Esophagus muscularis mucosa (tissue), 4 donors: ENCODE results near the gene KANSL1. TPM values are rescaled to one million over a fixed set of nuclear protein-coding genes. Genes with fewer than 3 reads are reported as not detected.

Experiments
- DNase-seq: peaks from one replicate; pipeline ENCODE4 v3.0.0-alpha.2; 2017; ENCODE audit errors: extremely low spot score
- H3K27ac ChIP-seq, 4 donors: fragments of 200-600 bp; sonication (generic); replicated peaks in 1 of 4; 1 replicate in 3 of 4; 2 replicates in 1 of 4; pipeline ENCODE4 v1.5.1; 2016 to 2019; ENCODE audit warnings: mild to moderate bottlenecking in 1 of 4
- H3K27me3 ChIP-seq, 4 donors: fragments of 200-600 bp; sonication (generic); one replicate each; pipeline versions ENCODE4 v1.5.1 to v1.6.0; 2016 to 2019
- H3K36me3 ChIP-seq, 4 donors: fragments of 200-600 bp; sonication (generic); one replicate each; pipeline ENCODE4 v1.5.1; 2016 to 2019
- H3K4me1 ChIP-seq, 4 donors: fragments of 200-600 bp; sonication (generic); one replicate each; pipeline ENCODE4 v1.5.1; 2016 to 2019
- H3K4me3 ChIP-seq, 4 donors: fragments of 200-600 bp; sonication (generic); 1 replicate in 2 of 4; 2 replicates in 2 of 4; pipeline ENCODE4 v1.5.1; 2016 to 2019; ENCODE audit warnings: mild to moderate bottlenecking in 4 of 4, moderate library complexity in 1 of 4
- H3K9me3 ChIP-seq, 4 donors: fragments of 200-600 bp; sonication (generic); 1 replicate in 3 of 4; 2 replicates in 1 of 4; pipeline ENCODE4 v1.5.1; 2016 to 2019
- EP300 ChIP-seq: sonication (generic); formaldehyde crosslinking; IDR thresholded peaks from one replicate; pipeline ENCODE4 v1.6.1; 2017; ENCODE audit warnings: antibody characterized with exemption
- POLR2A ChIP-seq: fragments of 450-650 bp; IDR thresholded peaks from one replicate; pipeline ENCODE4 v1.6.1; 2017; ENCODE audit warnings: antibody characterized with exemption, moderate library complexity, mild to moderate bottlenecking, low read depth
- POLR2AphosphoS5 ChIP-seq, 2 donors: sonication (generic); formaldehyde crosslinking; IDR thresholded peaks; one replicate each; pipeline ENCODE4 v1.6.1; 2017; ENCODE audit warnings: antibody characterized with exemption in 2 of 2
- WGBS: methylation state at CpG from one replicate; pipeline ENCODE4 v1.1.5; 2018; 5-methylcytosine and 5-hydroxymethylcytosine counted together
- intact Hi-C: fragments of 100-400 bp; cut with DNase I; formaldehyde crosslinking; loops from one replicate; pipeline ENCODE4 v1.15.1; 2023
- total RNA-seq, 4 donors: library from RNA; depleted of rRNA; stranded (reverse); fragments of >200 nt; gene quantifications; one replicate each; pipeline versions ENCODE4 v1.1.0 to v1.2.1, GENCODE V29; 2016
- TF ChIP-seq, protein P1 (sequence below), 3 experiments: fragments of 200-600 bp in 2 of 3; fragments of 450-650 bp in 1 of 3; sonication (generic) in 2 of 3; IDR thresholded peaks; one replicate each; pipeline ENCODE4 v1.5.1; 2017 to 2019; ENCODE audit warnings: antibody characterized with exemption in 3 of 3, mild to moderate bottlenecking in 2 of 3, moderate library complexity in 1 of 3

Gene KANSL1
- total RNA-seq, 4 donors from 2014 or later = 55.0 to 124 (median 70.0) TPM

DNA sequence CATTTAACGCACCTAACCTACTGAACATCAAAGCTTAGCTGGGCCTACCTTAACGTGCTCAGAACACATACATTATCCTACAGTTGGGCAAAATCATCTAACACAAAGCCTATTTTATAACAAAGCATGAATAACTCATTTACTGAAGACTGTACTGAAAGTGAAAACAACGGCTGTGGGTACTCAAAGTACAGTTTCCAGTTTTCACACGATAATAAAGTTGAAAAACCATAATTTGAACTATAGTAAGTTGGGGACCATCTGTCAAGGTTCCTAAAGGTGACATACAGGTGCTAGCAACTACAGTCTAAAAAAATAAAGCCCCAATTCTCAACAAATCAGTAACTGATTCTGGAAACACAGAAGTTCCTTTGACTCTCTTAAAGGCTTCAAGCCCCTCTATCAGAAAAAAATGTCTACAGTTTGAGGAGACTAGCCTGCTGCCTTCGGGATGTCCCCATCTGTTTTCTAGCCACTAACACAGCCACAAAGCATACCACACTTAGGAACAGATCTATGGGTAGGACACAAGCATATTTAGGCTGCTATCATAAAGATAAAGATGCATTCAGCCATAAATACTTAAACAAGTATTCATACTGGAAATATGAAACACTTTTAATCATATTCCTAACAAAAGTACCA lies 71.3 kb downstream of the KANSL1 start:
- no peak for DNase-seq
- WGBS = 42% methylated on average over 5 of the region's 5 CpGs
- Histone ChIP-seq H3K36me3 (no peaks in the 10 kb centered on the region), H3K4me3 (no peak overlapping the region), H3K27me3 (no peaks in the 10 kb centered on the region), H3K27ac (peak overlapping the region in 3 of 4 donors; percentile 9 to 38 (median 32)), H3K4me1 (peaks cover 81 to 97% (median 95%) of the 10 kb centered on the region in 4 donors), H3K9me3 (no peaks in the 10 kb centered on the region)
- TF ChIP-seq, protein P1, sequence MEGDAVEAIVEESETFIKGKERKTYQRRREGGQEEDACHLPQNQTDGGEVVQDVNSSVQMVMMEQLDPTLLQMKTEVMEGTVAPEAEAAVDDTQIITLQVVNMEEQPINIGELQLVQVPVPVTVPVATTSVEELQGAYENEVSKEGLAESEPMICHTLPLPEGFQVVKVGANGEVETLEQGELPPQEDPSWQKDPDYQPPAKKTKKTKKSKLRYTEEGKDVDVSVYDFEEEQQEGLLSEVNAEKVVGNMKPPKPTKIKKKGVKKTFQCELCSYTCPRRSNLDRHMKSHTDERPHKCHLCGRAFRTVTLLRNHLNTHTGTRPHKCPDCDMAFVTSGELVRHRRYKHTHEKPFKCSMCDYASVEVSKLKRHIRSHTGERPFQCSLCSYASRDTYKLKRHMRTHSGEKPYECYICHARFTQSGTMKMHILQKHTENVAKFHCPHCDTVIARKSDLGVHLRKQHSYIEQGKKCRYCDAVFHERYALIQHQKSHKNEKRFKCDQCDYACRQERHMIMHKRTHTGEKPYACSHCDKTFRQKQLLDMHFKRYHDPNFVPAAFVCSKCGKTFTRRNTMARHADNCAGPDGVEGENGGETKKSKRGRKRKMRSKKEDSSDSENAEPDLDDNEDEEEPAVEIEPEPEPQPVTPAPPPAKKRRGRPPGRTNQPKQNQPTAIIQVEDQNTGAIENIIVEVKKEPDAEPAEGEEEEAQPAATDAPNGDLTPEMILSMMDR (IDR thresholded peaks at IDR 0.05) = no peak
- TF ChIP-seq POLR2A (no peak), EP300 (no peak), POLR2AphosphoS5 (IDR thresholded peaks at IDR 0.05) (no peak)
- intact Hi-C loops = no loop called here

DNA sequence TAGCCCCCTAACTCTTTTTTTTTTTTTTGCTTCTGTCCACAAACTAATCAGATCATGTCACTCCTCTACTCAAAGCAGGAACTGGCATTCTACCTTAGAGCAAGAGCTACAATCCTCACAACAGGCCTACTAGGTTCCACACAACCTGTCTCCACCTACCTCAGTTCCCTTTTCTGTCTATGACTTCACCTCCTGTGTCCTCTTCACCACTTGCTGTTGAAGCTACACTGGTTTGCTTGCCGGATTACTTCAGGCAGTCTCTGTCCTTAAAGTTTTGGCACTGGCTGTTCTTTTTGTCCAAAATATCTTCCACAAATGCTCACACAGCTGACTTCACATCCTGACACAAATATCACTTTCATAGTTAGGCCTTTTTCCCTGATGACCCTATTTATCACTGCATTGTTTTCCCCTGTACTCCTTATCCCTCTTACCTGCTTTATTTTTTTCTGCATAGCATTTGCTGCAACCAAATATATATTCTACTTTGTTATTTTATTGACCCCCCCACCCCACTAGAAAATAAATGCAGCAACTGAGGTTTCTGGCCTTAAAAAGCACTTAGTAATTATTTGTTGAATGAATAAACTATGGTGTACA lies 72.0 kb downstream of the KANSL1 start:
- peaks cover 82 to 96% (median 95%) of the 10 kb centered on the region in 4 donors for H3K4me1 ChIP-seq
- H3K27me3 ChIP-seq = no peaks in the 10 kb centered on the region
- H3K4me3 ChIP-seq = no peak overlapping the region
- H3K9me3 ChIP-seq = no peaks in the 10 kb centered on the region
- no peaks in the 10 kb centered on the region for H3K36me3 ChIP-seq
- DNase-seq = no peak
- 38% methylated on average over 1 of the region's 1 CpG for WGBS
- TF ChIP-seq POLR2A (no peak), POLR2AphosphoS5 (IDR thresholded peaks at IDR 0.05) (no peak), EP300 (no peak)
- TF ChIP-seq, protein P1 (IDR thresholded peaks at IDR 0.05) = no peak
- peak overlapping the region in 2 of 4 donors; percentile 32 to 38 for H3K27ac ChIP-seq
- intact Hi-C loops = no loop called here

GRCh38 chr17:46120537-46120936 lies 72.7 kb downstream of the KANSL1 start:
- Histone ChIP-seq H3K4me1 (peaks cover 75 to 96% (median 95%) of the 10 kb centered on the region in 4 donors), H3K9me3 (no peaks in the 10 kb centered on the region), H3K27me3 (no peaks in the 10 kb centered on the region), H3K4me3 (no peak overlapping the region), H3K27ac (peak overlapping the region in 1 of 4 donors; percentile 38), H3K36me3 (no peaks in the 10 kb centered on the region)
- 90% methylated on average over 3 of the region's 3 CpGs for WGBS
- no peak for DNase-seq
- intact Hi-C loops = no loop called here
- TF ChIP-seq EP300 = no peak
- TF ChIP-seq, protein P1 (IDR thresholded peaks at IDR 0.05) = no peak
- no peak for TF ChIP-seq POLR2A
- no peak for TF ChIP-seq POLR2AphosphoS5 (IDR thresholded peaks at IDR 0.05)

DNA sequence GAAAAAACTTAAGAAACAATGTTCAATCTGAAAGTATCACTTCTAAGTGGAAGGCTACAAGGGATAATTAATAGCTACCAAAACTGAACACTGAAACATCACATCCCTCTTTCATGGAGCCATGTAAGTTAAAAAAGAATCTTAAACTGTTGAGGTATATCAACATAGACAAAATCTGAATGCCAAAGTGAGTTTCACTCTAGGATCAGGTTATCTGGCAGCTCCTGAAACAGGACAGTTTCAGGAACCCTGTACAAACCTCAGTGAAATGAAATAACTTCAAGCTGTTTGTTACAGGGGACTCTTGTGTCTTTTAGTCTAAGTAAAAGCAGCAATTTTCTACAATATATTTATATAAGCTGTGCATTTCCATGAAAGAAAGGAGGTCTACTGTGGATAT lies 73.2 kb downstream of the KANSL1 start:
- no peak for TF ChIP-seq EP300
- TF ChIP-seq POLR2A = no peak
- TF ChIP-seq POLR2AphosphoS5 (IDR thresholded peaks at IDR 0.05) = no peak
- TF ChIP-seq, protein P1 (IDR thresholded peaks at IDR 0.05) = no peak
- intact Hi-C loops = no loop called here
- H3K27me3 ChIP-seq = no peaks in the 10 kb centered on the region
- peaks cover 73 to 96% (median 95%) of the 10 kb centered on the region in 4 donors for H3K4me1 ChIP-seq
- no peaks in the 10 kb centered on the region for H3K36me3 ChIP-seq
- H3K4me3 ChIP-seq = no peak overlapping the region
- no peak for DNase-seq
- no peak overlapping the region for H3K27ac ChIP-seq
- H3K9me3 ChIP-seq = no peaks in the 10 kb centered on the region
